Measurements from ENCODE around the gene BACE2. TPM values are rescaled to one million over a fixed set of nuclear protein-coding genes. Genes with fewer than 3 reads are reported as not detected.

Gene BACE2
- total RNA-seq, 4 donors from 2014 or later: 30.5 to 43.3 (median 36.6) TPM

- no peak for TF ChIP-seq POLR2A (IDR thresholded peaks at IDR 0.05)
- TF ChIP-seq, protein P1, sequence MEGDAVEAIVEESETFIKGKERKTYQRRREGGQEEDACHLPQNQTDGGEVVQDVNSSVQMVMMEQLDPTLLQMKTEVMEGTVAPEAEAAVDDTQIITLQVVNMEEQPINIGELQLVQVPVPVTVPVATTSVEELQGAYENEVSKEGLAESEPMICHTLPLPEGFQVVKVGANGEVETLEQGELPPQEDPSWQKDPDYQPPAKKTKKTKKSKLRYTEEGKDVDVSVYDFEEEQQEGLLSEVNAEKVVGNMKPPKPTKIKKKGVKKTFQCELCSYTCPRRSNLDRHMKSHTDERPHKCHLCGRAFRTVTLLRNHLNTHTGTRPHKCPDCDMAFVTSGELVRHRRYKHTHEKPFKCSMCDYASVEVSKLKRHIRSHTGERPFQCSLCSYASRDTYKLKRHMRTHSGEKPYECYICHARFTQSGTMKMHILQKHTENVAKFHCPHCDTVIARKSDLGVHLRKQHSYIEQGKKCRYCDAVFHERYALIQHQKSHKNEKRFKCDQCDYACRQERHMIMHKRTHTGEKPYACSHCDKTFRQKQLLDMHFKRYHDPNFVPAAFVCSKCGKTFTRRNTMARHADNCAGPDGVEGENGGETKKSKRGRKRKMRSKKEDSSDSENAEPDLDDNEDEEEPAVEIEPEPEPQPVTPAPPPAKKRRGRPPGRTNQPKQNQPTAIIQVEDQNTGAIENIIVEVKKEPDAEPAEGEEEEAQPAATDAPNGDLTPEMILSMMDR (IDR thresholded peaks at IDR 0.05): no peak
- Histone ChIP-seq H3K4me3 (peak overlapping the region; percentile 62 to 97 (median 78)), H3K27ac (peak overlapping the region; percentile 76 to 94 (median 87)), H3K4me1 (peaks cover 0 to 4% (median 0%) of the 10 kb centered on the region in 4 donors), H3K9me3 (no peaks in the 10 kb centered on the region), H3K36me3 (no peaks in the 10 kb centered on the region), H3K27me3 (no peaks in the 10 kb centered on the region)
- DNase-seq: no peak
These were observed 1.1 kb upstream of the BACE2 start for GRCh38 chr21:41166884-41167283.

- H3K36me3 ChIP-seq: no peaks in the 10 kb centered on the region
- peak overlapping the region; percentile 76 to 94 (median 87) for H3K27ac ChIP-seq
- TF ChIP-seq, protein P1 (IDR thresholded peaks at IDR 0.05): no peak
- no peak for TF ChIP-seq POLR2A (IDR thresholded peaks at IDR 0.05)
- H3K4me3 ChIP-seq: peak overlapping the region; percentile 62 to 97 (median 78)
- H3K9me3 ChIP-seq: no peaks in the 10 kb centered on the region
- H3K27me3 ChIP-seq: no peaks in the 10 kb centered on the region
- DNase-seq: peak; percentile 43 to 75 (median 67)
- peaks cover 0 to 4% (median 0%) of the 10 kb centered on the region in 4 donors for H3K4me1 ChIP-seq
These were observed 664 bp downstream of the BACE2 start for GRCh38 chr21:41168391-41169257.

GRCh38 chr21:41169258-41169576 lies 1.3 kb downstream of the BACE2 start:
- TF ChIP-seq, protein P1 (IDR thresholded peaks at IDR 0.05): no peak
- TF ChIP-seq POLR2A (IDR thresholded peaks at IDR 0.05): no peak
- H3K27ac ChIP-seq: peak overlapping the region; percentile 76 to 94 (median 87)
- H3K4me3 ChIP-seq: peak overlapping the region; percentile 62 to 97 (median 78)
- H3K36me3 ChIP-seq: no peaks in the 10 kb centered on the region
- peaks cover 0 to 4% (median 0%) of the 10 kb centered on the region in 4 donors for H3K4me1 ChIP-seq
- no peak for DNase-seq
- no peaks in the 10 kb centered on the region for H3K9me3 ChIP-seq
- no peaks in the 10 kb centered on the region for H3K27me3 ChIP-seq

GRCh38 chr21:41169701-41170100 lies 1.7 kb downstream of the BACE2 start:
- Histone ChIP-seq H3K4me3 (peak overlapping the region in 1 of 4 donors; percentile 92), H3K9me3 (no peaks in the 10 kb centered on the region), H3K27ac (no peak overlapping the region), H3K27me3 (no peaks in the 10 kb centered on the region), H3K4me1 (peaks cover 0 to 4% (median 0%) of the 10 kb centered on the region in 4 donors), H3K36me3 (no peaks in the 10 kb centered on the region)
- no peak for TF ChIP-seq POLR2A (IDR thresholded peaks at IDR 0.05)
- TF ChIP-seq, protein P1 (IDR thresholded peaks at IDR 0.05): no peak
- DNase-seq: no peak

DNA sequence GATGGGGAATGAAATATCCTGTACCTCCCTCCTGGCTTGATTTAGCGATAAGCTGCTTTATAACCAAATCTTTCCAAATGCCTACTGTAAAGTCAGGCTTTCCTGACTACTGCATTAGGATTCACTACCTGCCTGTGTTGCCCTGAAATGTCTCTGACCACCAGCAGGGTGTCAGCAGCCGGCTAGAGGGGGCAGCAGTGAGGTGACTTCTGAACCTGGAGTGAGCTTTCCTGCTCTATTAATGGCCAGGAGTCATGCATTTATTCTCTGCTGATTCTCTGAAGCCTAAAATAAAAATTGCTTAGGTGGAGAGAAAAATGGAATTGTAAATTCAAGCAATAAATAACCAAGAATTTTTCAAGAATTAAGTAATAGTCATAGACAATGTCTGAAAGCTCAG lies 2.5 kb downstream of the BACE2 start:
- no peaks in the 10 kb centered on the region for H3K9me3 ChIP-seq
- H3K4me3 ChIP-seq: no peak overlapping the region
- peaks cover 0 to 4% (median 0%) of the 10 kb centered on the region in 4 donors for H3K4me1 ChIP-seq
- DNase-seq: peak in 2 of 3 donors; percentile 65 to 75
- H3K27ac ChIP-seq: peak overlapping the region in 1 of 4 donors; percentile 12
- no peaks in the 10 kb centered on the region for H3K36me3 ChIP-seq
- no peak for TF ChIP-seq POLR2A (IDR thresholded peaks at IDR 0.05)
- TF ChIP-seq, protein P1 (IDR thresholded peaks at IDR 0.05): peak in 5 of 6 experiments; percentile 15 to 73 (median 61)
- no peaks in the 10 kb centered on the region for H3K27me3 ChIP-seq
